Measurements from ENCODE around the gene NELFB. TPM values are rescaled to one million over a fixed set of nuclear protein-coding genes. Genes with fewer than 3 reads are reported as not detected.

NELFB gene
- polyA plus RNA-seq, 1 donor from 2014 or later: 64.7 TPM

DNA sequence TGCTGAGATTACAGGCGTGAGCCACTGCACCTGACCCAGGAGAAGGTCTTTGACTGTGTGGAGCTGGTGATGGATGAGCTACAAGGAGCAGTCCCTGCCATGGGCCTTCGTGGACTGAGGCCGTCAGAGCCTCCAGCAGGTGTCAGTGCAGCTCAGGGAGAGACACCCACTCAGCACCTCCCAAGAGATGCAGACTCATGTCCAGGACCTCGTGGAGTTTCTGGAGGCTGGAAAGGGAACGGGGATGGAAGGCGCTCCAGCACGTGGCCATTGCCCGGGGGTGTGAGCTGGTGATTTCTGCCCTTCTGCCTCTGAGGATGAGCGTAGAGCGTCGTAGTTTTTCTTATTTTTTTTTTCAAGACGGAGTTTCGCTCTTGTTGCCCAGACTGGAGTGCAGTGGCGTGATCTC lies 31.9 kb downstream of the NELFB start:
- H3K4me3 ChIP-seq (ENCODE audit: low read length): no peak overlapping the region
- no peaks in the 10 kb centered on the region for H3K9me3 ChIP-seq (ENCODE audit: low read length)
- no peaks in the 10 kb centered on the region for H4K20me1 ChIP-seq (ENCODE audit: insufficient read depth)
- no peaks in the 10 kb centered on the region for H3F3A ChIP-seq (ENCODE audit: insufficient read depth, low read length, poor library complexity, severe bottlenecking)
- no peak overlapping the region for H3K27ac ChIP-seq (ENCODE audit: low read length)
- H3K4me2 ChIP-seq (ENCODE audit: low read length): no peak overlapping the region
- no peaks in the 10 kb centered on the region for H3K36me3 ChIP-seq (ENCODE audit: insufficient read depth, low read length)
- TF ChIP-seq TAF1 (IDR thresholded peaks at IDR 0.05; ENCODE audit: low read depth) (no peak), RAD21 (conservative IDR thresholded peaks at IDR 0.05) (no peak), EP300 (conservative IDR thresholded peaks at IDR 0.05; ENCODE audit: poor library complexity, severe bottlenecking) (no peak), SMC3 (conservative IDR thresholded peaks at IDR 0.05; ENCODE audit: poor library complexity) (no peak), EZH2 (IDR thresholded peaks at IDR 0.05; ENCODE audit: borderline replicate concordance, insufficient read depth, low read length, poor library complexity, severe bottlenecking) (no peak), POLR2AphosphoS5 (IDR thresholded peaks at IDR 0.05) (no peak)
- TF ChIP-seq, protein P1, sequence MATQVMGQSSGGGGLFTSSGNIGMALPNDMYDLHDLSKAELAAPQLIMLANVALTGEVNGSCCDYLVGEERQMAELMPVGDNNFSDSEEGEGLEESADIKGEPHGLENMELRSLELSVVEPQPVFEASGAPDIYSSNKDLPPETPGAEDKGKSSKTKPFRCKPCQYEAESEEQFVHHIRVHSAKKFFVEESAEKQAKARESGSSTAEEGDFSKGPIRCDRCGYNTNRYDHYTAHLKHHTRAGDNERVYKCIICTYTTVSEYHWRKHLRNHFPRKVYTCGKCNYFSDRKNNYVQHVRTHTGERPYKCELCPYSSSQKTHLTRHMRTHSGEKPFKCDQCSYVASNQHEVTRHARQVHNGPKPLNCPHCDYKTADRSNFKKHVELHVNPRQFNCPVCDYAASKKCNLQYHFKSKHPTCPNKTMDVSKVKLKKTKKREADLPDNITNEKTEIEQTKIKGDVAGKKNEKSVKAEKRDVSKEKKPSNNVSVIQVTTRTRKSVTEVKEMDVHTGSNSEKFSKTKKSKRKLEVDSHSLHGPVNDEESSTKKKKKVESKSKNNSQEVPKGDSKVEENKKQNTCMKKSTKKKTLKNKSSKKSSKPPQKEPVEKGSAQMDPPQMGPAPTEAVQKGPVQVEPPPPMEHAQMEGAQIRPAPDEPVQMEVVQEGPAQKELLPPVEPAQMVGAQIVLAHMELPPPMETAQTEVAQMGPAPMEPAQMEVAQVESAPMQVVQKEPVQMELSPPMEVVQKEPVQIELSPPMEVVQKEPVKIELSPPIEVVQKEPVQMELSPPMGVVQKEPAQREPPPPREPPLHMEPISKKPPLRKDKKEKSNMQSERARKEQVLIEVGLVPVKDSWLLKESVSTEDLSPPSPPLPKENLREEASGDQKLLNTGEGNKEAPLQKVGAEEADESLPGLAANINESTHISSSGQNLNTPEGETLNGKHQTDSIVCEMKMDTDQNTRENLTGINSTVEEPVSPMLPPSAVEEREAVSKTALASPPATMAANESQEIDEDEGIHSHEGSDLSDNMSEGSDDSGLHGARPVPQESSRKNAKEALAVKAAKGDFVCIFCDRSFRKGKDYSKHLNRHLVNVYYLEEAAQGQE (IDR thresholded peaks at IDR 0.05; ENCODE audit: borderline replicate concordance): no peak
- no peak overlapping the region for H3K9ac ChIP-seq (ENCODE audit: low read length)
- no peaks in the 10 kb centered on the region for H3K79me2 ChIP-seq (replicated peaks; ENCODE audit: insufficient read depth, low read length)
- no peaks in the 10 kb centered on the region for H3K9me2 ChIP-seq (ENCODE audit: insufficient read depth, low read length)
- H3K27me3 ChIP-seq (ENCODE audit: insufficient read depth, low read depth, low read length): no peaks in the 10 kb centered on the region
- H2AFZ ChIP-seq (ENCODE audit: low read depth, low read length): no peak overlapping the region

DNA sequence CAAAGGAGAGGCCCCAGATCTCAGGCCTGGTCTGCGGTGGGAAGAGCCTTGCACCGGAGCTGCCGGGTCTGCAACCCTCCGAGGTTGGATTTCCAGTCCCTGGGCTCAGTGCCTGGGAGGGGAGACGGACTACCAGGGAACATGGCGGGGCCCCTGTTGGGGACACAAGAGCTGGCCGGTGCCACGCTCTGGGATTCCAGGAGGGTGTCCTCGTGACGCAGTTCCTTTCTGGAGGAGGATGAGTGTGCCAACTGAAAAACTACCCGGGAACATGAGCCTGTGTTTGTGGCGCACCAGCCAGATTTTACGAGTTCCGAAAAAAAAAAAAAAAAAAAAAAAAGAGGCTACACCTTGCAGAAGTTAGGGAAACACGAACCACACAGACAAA lies 38.0 kb downstream of the NELFB start:
- H2AFZ ChIP-seq (ENCODE audit: low read depth, low read length): no peak overlapping the region
- no peak overlapping the region for H3K4me2 ChIP-seq (ENCODE audit: low read length)
- no peaks in the 10 kb centered on the region for H3F3A ChIP-seq (ENCODE audit: insufficient read depth, low read length, poor library complexity, severe bottlenecking)
- TF ChIP-seq, protein P2, sequence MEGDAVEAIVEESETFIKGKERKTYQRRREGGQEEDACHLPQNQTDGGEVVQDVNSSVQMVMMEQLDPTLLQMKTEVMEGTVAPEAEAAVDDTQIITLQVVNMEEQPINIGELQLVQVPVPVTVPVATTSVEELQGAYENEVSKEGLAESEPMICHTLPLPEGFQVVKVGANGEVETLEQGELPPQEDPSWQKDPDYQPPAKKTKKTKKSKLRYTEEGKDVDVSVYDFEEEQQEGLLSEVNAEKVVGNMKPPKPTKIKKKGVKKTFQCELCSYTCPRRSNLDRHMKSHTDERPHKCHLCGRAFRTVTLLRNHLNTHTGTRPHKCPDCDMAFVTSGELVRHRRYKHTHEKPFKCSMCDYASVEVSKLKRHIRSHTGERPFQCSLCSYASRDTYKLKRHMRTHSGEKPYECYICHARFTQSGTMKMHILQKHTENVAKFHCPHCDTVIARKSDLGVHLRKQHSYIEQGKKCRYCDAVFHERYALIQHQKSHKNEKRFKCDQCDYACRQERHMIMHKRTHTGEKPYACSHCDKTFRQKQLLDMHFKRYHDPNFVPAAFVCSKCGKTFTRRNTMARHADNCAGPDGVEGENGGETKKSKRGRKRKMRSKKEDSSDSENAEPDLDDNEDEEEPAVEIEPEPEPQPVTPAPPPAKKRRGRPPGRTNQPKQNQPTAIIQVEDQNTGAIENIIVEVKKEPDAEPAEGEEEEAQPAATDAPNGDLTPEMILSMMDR (IDR thresholded peaks at IDR 0.05; ENCODE audit: poor library complexity, severe bottlenecking): no peak
- TF ChIP-seq, protein P1 (IDR thresholded peaks at IDR 0.05; ENCODE audit: borderline replicate concordance): no peak
- TF ChIP-seq TAF1 (IDR thresholded peaks at IDR 0.05; ENCODE audit: low read depth) (no peak), SMC3 (conservative IDR thresholded peaks at IDR 0.05; ENCODE audit: poor library complexity) (no peak), POLR2AphosphoS5 (IDR thresholded peaks at IDR 0.05) (no peak), EP300 (conservative IDR thresholded peaks at IDR 0.05; ENCODE audit: poor library complexity, severe bottlenecking) (no peak), EZH2 (IDR thresholded peaks at IDR 0.05; ENCODE audit: borderline replicate concordance, insufficient read depth, low read length, poor library complexity, severe bottlenecking) (no peak), RAD21 (conservative IDR thresholded peaks at IDR 0.05) (no peak), MXI1 (conservative IDR thresholded peaks at IDR 0.05; ENCODE audit: poor library complexity, severe bottlenecking) (no peak)
- H3K27ac ChIP-seq (ENCODE audit: low read length): no peak overlapping the region
- H3K36me3 ChIP-seq (ENCODE audit: insufficient read depth, low read length): no peaks in the 10 kb centered on the region
- H3K27me3 ChIP-seq (ENCODE audit: insufficient read depth, low read depth, low read length): no peaks in the 10 kb centered on the region
- no peaks in the 10 kb centered on the region for H3K9me3 ChIP-seq (ENCODE audit: low read length)
- no peak overlapping the region for H3K9ac ChIP-seq (ENCODE audit: low read length)
- H3K4me3 ChIP-seq (ENCODE audit: low read length): no peak overlapping the region
- no peaks in the 10 kb centered on the region for H3K79me2 ChIP-seq (replicated peaks; ENCODE audit: insufficient read depth, low read length)
- H3K9me2 ChIP-seq (ENCODE audit: insufficient read depth, low read length): no peaks in the 10 kb centered on the region
- H4K20me1 ChIP-seq (ENCODE audit: insufficient read depth): no peaks in the 10 kb centered on the region
